ENCODE data around the gene PDCL3.
A peak's percentile ranks its signal among the peaks of the same experiment; 100 is the strongest.

The PDCL3 gene

DNA sequence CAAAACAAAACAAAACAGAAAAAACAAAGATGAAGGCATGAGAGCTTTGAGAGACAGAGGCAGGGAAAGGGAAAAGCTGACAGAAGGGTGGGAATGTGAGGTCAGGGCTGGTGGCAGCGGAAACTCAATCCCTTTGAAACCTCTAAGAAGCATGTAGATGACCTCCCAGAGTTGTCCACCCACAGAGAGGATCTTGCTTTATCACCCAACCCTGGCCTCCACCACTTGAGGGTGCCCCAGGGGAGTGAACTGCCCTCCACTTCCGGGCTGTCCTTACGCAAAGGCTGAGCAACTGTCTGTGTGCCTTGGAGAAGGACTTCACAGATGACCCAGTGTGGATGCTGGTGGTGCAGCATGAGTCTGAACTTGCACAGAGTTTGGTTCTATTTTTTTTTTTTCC lies 26.7 kb downstream of the PDCL3 start:
- WGBS: 69% methylated on average over 3 of the region's 3 CpGs
- H3K9ac ChIP-seq (ENCODE audit: low read depth, low read length): no peak overlapping the region
- no peaks in the 10 kb centered on the region for H3K27me3 ChIP-seq (ENCODE audit: insufficient read depth, low read length)
- H3K36me3 ChIP-seq (ENCODE audit: insufficient read depth, low read length): no peaks in the 10 kb centered on the region
- no peak overlapping the region for H3K4me3 ChIP-seq (ENCODE audit: low read length)
- no peak overlapping the region for H3K27ac ChIP-seq (ENCODE audit: low read depth, low read length)
- H3K4me1 ChIP-seq (ENCODE audit: insufficient read depth, low read length): no peaks in the 10 kb centered on the region
- no peaks in the 10 kb centered on the region for H3K9me3 ChIP-seq (ENCODE audit: insufficient read depth, low read depth, low read length)

DNA sequence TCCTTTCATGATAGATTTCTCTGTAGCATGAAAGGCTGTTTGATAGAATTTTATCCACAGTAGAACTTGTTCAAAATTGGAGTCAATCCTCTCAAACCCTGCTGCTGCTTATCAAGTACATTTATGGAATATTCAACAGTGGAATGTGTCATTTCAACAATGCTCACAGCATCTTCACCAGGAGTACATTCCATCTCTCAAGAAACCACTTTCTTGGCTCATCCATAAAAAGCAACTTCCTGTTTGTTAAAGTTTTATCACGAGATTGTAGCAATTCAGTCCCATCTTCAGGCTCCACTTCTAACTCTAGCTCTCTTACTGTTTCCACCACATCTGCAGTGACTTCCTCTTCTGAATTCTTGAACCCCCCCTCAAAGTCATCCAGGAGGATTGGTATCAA lies 29.4 kb downstream of the PDCL3 start:
- no peaks in the 10 kb centered on the region for H3K4me1 ChIP-seq (ENCODE audit: insufficient read depth, low read length)
- H3K27me3 ChIP-seq (ENCODE audit: insufficient read depth, low read length): no peaks in the 10 kb centered on the region
- 99% methylated on average over 1 of the region's 1 CpG for WGBS
- no peak overlapping the region for H3K4me3 ChIP-seq (ENCODE audit: low read length)
- no peaks in the 10 kb centered on the region for H3K9me3 ChIP-seq (ENCODE audit: insufficient read depth, low read depth, low read length)
- no peaks in the 10 kb centered on the region for H3K36me3 ChIP-seq (ENCODE audit: insufficient read depth, low read length)
- no peak overlapping the region for H3K9ac ChIP-seq (ENCODE audit: low read depth, low read length)
- no peak overlapping the region for H3K27ac ChIP-seq (ENCODE audit: low read depth, low read length)

- H3K36me3 ChIP-seq (ENCODE audit: insufficient read depth, low read length): no peaks in the 10 kb centered on the region
- H3K4me3 ChIP-seq (ENCODE audit: low read length): no peak overlapping the region
- H3K27ac ChIP-seq (ENCODE audit: low read depth, low read length): no peak overlapping the region
- no peak overlapping the region for H3K9ac ChIP-seq (ENCODE audit: low read depth, low read length)
- no peaks in the 10 kb centered on the region for H3K27me3 ChIP-seq (ENCODE audit: insufficient read depth, low read length)
- no peaks in the 10 kb centered on the region for H3K9me3 ChIP-seq (ENCODE audit: insufficient read depth, low read depth, low read length)
- 95% methylated on average over 5 of the region's 5 CpGs for WGBS
- no peaks in the 10 kb centered on the region for H3K4me1 ChIP-seq (ENCODE audit: insufficient read depth, low read length)
Observed at GRCh38 chr2:100596465-100596864, 33.7 kb downstream of the PDCL3 start.

DNA sequence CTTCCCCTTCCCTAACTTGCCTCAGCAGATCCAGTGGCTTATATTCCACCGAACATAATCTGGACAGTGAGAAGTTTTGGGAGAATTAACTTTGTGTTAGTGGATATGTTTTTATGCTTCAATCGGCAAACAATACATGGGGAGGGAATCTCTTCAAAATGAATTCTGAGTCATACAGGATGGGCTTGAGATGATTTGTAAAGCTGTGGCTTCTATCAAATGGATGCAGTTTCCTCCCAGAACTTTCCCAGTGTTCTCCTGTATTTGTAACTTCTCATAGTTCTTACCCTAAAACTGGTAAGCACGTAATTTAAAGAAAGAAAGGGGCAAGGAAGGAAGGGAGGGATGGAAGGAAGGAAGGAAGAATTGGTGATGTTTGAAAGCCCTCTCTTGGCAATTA lies 36.8 kb downstream of the PDCL3 start:
- H3K27me3 ChIP-seq (ENCODE audit: insufficient read depth, low read length): no peaks in the 10 kb centered on the region
- H3K4me3 ChIP-seq (ENCODE audit: low read length): no peak overlapping the region
- no peaks in the 10 kb centered on the region for H3K9me3 ChIP-seq (ENCODE audit: insufficient read depth, low read depth, low read length)
- no peaks in the 10 kb centered on the region for H3K36me3 ChIP-seq (ENCODE audit: insufficient read depth, low read length)
- H3K4me1 ChIP-seq (ENCODE audit: insufficient read depth, low read length): peaks cover 9% of the 10 kb centered on the region; the same call in 1 of the 2 replicates
- WGBS: 95% methylated on average over 3 of the region's 3 CpGs
- no peak overlapping the region for H3K9ac ChIP-seq (ENCODE audit: low read depth, low read length)
- H3K27ac ChIP-seq (ENCODE audit: low read depth, low read length): no peak overlapping the region

DNA sequence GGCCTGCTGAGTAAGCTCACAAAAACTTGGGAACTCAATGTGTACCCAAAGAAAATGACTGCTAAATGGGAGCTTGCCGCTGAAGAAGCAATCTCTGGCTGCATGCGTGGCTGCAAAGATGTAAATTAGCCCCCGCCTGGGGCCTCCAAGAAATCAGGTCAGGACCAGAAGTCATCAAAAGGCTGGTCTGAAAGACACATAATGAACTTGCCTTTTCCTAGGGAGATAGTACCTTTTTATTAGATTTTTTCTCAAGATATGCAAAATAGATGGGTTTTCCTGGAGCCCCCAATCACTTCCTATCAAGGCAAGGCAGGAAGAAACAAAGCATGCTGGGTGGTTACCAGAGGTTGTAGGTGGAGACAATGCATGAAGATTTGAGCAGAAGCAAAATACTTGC lies 38.9 kb downstream of the PDCL3 start:
- 70% methylated on average over 3 of the region's 3 CpGs for WGBS
- Histone ChIP-seq H3K36me3 (ENCODE audit: insufficient read depth, low read length) (no peaks in the 10 kb centered on the region), H3K27me3 (ENCODE audit: insufficient read depth, low read length) (no peaks in the 10 kb centered on the region), H3K4me3 (ENCODE audit: low read length) (no peak overlapping the region), H3K9ac (ENCODE audit: low read depth, low read length) (no peak overlapping the region), H3K27ac (ENCODE audit: low read depth, low read length) (no peak overlapping the region), H3K4me1 (ENCODE audit: insufficient read depth, low read length) (peaks cover 11% of the 10 kb centered on the region; the same call in 1 of the 2 replicates), H3K9me3 (ENCODE audit: insufficient read depth, low read depth, low read length) (no peaks in the 10 kb centered on the region)

GRCh38 chr2:100603414-100603813 lies 40.6 kb downstream of the PDCL3 start:
- Histone ChIP-seq H3K27ac (ENCODE audit: low read depth, low read length) (no peak overlapping the region), H3K27me3 (ENCODE audit: insufficient read depth, low read length) (no peaks in the 10 kb centered on the region), H3K9ac (ENCODE audit: low read depth, low read length) (no peak overlapping the region), H3K36me3 (ENCODE audit: insufficient read depth, low read length) (no peaks in the 10 kb centered on the region), H3K4me3 (ENCODE audit: low read length) (no peak overlapping the region), H3K4me1 (ENCODE audit: insufficient read depth, low read length) (peaks cover 11% of the 10 kb centered on the region; the same call in 1 of the 2 replicates), H3K9me3 (ENCODE audit: insufficient read depth, low read depth, low read length) (no peaks in the 10 kb centered on the region)
- 96% methylated on average over 7 of the region's 7 CpGs for WGBS

DNA sequence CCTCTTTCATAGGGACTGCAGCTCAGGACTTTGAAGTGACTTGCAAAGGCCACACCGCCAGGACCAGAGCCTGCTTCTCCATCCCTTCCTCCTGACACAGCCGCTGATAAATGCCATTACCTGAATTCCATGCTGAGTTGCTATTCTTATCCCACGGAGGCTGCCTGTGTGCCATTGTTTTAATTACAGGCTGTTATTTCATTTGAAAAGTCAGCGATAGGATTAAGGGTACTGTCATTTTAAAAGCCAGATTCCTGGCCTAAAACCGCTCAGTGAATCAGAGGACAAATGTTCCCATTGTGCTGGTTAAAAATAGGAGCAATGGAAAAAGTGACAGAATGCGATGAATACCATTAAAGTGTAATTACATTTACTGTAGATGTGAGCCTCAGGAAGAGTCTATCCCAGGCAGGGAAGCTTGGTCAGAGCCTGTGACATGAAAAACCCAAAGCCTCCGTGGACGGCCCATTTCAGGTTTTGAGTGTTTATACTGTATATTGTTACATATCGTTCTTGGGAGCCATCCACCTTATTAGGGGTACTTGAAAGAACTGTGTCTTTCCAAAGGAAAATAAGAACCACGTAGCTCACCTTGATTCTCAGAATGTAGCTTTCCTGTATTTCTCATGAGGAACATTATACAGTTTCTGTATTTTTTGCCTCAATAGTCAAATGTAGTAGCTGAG lies 41.3 kb downstream of the PDCL3 start:
- Histone ChIP-seq H3K4me1 (ENCODE audit: insufficient read depth, low read length) (peaks cover 11% of the 10 kb centered on the region; the same call in 1 of the 2 replicates), H3K9me3 (ENCODE audit: insufficient read depth, low read depth, low read length) (no peaks in the 10 kb centered on the region), H3K4me3 (ENCODE audit: low read length) (no peak overlapping the region), H3K27me3 (ENCODE audit: insufficient read depth, low read length) (no peaks in the 10 kb centered on the region), H3K9ac (ENCODE audit: low read depth, low read length) (no peak overlapping the region), H3K27ac (ENCODE audit: low read depth, low read length) (peak overlapping the region; percentile 34; the same call in 1 of the 2 replicates), H3K36me3 (ENCODE audit: insufficient read depth, low read length) (no peaks in the 10 kb centered on the region)
- 53% methylated on average over 10 of the region's 10 CpGs for WGBS

DNA sequence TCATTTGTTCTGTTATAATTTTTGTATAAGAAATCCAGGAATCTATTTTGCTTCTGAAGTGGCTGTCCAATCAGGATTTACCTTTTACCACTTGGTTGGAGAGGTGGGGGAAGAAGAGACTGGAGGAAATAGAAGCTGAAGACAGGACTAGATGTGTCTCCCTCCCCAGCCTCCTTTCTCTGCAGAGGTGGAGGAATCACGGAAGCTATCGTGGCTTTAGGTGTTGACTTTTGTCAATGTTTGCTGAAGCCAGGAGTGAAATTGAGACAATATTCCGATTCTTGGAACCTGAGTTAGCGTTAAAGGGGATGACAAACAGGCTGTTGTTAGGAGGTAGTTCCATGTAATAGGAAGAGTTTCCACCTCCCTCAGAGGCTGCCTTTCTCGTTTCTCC lies 43.5 kb downstream of the PDCL3 start:
- no peaks in the 10 kb centered on the region for H3K27me3 ChIP-seq (ENCODE audit: insufficient read depth, low read length)
- H3K27ac ChIP-seq (ENCODE audit: low read depth, low read length): no peak overlapping the region
- 98% methylated on average over 5 of the region's 5 CpGs for WGBS
- peaks cover 11% of the 10 kb centered on the region; the same call in 1 of the 2 replicates for H3K4me1 ChIP-seq (ENCODE audit: insufficient read depth, low read length)
- H3K9me3 ChIP-seq (ENCODE audit: insufficient read depth, low read depth, low read length): no peaks in the 10 kb centered on the region
- no peak overlapping the region for H3K4me3 ChIP-seq (ENCODE audit: low read length)
- H3K9ac ChIP-seq (ENCODE audit: low read depth, low read length): no peak overlapping the region; the same call in 1 of the 2 replicates
- H3K36me3 ChIP-seq (ENCODE audit: insufficient read depth, low read length): no peaks in the 10 kb centered on the region

DNA sequence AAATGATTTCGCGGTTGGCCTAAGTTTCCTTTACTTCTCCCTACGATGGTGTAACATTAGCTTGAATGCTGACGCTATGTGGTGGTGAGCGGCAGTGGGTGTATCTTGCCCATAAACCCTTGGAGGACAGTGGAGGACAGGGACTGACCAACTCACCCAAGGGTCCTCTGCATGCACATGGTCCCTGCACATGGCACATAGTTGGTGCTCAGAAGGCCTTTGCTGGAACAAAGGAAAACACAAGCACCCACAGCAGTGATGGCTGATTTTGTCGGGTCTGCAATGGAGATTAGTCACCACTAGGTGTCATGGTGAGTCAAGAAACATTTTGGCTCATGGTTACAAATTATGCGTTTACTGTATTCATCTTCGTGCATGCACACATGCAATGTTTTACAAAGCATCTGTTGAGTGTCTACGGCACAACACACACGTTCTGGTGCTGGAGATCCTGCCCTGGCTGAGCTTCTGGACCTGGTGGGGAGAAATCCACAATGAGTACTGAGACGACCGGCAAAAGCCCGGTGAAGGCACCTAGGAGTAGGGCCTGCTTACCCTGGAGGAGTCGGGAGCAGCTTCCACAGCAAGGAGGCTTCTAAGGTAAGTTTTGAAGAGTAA lies 44.0 kb downstream of the PDCL3 start:
- Histone ChIP-seq H3K9me3 (ENCODE audit: insufficient read depth, low read depth, low read length) (no peaks in the 10 kb centered on the region), H3K27ac (ENCODE audit: low read depth, low read length) (no peak overlapping the region), H3K4me1 (ENCODE audit: insufficient read depth, low read length) (peaks cover 11% of the 10 kb centered on the region; the same call in 1 of the 2 replicates), H3K36me3 (ENCODE audit: insufficient read depth, low read length) (no peaks in the 10 kb centered on the region), H3K27me3 (ENCODE audit: insufficient read depth, low read length) (no peaks in the 10 kb centered on the region), H3K9ac (ENCODE audit: low read depth, low read length) (no peak overlapping the region; the same call in 1 of the 2 replicates), H3K4me3 (ENCODE audit: low read length) (no peak overlapping the region)
- WGBS: 69% methylated on average over 14 of the region's 14 CpGs

- 47% methylated on average over 13 of the region's 13 CpGs for whole genome bisulfite sequencing
- Histone ChIP-seq H3K4me3 (ENCODE audit: low read length) (no peak overlapping the region), H3K27ac (ENCODE audit: low read depth, low read length) (no peak overlapping the region), H3K36me3 (ENCODE audit: insufficient read depth, low read length) (no peaks in the 10 kb centered on the region), H3K9me3 (ENCODE audit: insufficient read depth, low read depth, low read length) (no peaks in the 10 kb centered on the region), H3K4me1 (ENCODE audit: insufficient read depth, low read length) (no peaks in the 10 kb centered on the region), H3K27me3 (ENCODE audit: insufficient read depth, low read length) (no peaks in the 10 kb centered on the region), H3K9ac (ENCODE audit: low read depth, low read length) (no peak overlapping the region)
Observed at GRCh38 chr2:100610381-100610831, 47.6 kb downstream of the PDCL3 start.

DNA sequence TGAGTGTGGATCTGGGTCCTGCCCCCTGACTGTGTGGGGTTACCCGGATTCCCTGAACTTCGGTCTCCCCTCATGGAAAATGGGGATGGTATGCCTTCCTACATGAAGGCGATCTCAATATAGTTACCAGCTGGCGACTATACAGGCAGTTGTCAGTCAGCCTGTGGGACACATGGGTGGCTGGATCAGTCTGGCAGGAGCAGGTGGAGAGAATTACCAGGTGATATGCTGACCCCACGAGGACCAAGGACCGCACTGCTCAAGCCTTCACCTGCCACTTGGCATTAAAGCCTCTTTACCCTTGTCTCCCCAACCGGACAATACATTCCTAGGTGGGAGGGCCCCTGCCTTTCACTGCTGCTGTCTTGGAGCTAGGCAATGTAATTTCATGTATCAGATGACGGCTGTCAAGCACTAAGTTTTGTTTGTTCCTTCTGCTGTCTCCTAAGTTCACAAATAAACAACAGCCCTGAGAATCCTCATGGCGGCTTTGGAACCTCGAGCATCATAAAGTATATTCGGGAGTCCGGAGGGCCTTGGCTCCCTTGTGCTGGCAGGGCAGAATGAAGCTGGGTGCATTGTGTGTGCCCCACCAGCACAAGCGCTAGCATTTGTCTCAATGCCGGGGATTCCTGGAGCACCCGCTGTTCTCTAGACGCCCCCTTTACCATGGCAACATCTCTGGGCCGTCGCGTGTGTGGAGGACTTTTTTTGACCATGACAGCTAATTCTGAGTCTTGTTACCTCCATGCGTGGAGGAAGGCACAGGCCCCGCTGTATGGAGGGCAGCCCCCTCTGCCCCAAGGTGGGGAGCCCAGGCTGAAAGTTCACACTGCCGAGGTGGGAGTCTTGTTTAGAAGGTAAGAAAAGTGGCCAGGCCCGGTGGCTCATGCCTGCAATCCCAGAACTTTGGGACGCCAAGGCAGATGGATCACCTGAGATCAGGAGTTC lies 48.6 kb downstream of the PDCL3 start:
- Histone ChIP-seq H3K27me3 (ENCODE audit: insufficient read depth, low read length) (no peaks in the 10 kb centered on the region), H3K9me3 (ENCODE audit: insufficient read depth, low read depth, low read length) (no peaks in the 10 kb centered on the region), H3K4me3 (ENCODE audit: low read length) (no peak overlapping the region), H3K27ac (ENCODE audit: low read depth, low read length) (no peak overlapping the region), H3K36me3 (ENCODE audit: insufficient read depth, low read length) (no peaks in the 10 kb centered on the region), H3K4me1 (ENCODE audit: insufficient read depth, low read length) (no peaks in the 10 kb centered on the region), H3K9ac (ENCODE audit: low read depth, low read length) (no peak overlapping the region)
- WGBS: 94% methylated on average over 24 of the region's 24 CpGs

All from HUES64 (cell line).